DMS153 (cell line): ENCODE data around the gene ADRB2.

Experiments used
- DNase-seq: peaks from one replicate; lab custom pipeline; 2025; lab: John Stamatoyannopoulos, UW

The ADRB2 gene

DNA sequence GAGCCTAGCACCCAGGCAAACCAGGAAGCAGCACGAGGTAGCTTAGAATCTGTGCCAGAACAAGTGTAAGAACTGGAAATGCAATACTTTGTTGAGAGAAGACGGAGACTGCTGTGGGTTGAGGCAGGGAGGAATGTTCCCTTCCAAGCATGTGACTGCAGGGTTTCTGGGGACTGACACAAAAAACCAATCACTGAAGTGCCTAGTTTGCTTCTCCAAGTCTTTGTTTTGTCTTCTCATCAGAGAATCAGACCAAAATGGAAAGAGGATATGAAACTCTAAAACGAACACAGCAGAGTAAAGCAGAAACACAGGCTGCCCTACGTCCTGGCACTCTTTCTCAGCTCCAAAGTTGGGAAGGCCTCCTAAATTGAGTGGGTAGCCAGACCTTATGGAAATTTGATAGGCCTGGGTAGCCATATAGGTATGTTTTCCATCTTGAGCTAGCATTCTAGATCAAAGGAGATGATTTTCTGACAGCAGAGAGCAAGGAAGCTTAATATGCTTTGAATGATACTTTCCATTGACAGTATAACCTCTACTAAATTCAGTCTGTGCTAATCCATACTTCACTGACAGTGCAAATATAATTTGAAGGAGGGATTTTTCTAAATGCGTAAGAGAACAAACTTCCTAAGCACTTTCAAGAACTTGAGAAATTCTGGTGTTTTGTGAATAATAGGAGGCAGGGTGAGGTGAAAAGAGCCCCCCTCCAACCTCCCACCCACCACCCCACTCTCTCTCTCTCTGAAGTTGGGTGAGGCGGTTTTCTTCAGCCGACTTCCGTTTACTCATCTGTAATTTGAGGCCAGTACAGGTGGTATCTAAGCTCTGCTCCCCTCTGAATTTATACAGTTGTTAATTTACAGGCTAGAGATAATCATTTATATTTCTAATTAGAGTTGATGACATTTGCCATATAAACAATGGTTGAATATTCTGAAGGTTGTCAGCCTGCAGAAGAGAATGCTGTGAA lies 5.5 kb downstream of the ADRB2 start:
- no peak for DNase-seq

DNA sequence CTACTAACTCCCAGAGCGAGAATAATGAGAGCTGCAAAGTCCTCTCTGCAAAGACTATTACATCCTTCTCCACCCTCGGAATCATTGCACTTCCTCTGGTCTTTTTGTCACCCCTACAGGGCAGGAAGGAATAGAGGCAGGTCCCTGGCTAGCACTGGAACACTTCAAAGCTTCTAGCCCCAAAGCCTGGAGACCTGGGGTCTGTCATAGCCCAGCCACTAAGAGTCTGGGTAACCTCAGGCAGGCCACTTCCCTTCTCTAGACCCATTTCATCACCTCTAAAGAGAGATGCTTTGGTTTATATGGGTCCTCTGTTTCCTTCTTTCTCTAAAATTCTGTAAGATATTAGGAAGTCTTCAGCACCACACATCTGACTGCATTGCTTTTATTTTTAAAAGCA lies 6.7 kb downstream of the ADRB2 start:
- DNase-seq = no peak

DNA sequence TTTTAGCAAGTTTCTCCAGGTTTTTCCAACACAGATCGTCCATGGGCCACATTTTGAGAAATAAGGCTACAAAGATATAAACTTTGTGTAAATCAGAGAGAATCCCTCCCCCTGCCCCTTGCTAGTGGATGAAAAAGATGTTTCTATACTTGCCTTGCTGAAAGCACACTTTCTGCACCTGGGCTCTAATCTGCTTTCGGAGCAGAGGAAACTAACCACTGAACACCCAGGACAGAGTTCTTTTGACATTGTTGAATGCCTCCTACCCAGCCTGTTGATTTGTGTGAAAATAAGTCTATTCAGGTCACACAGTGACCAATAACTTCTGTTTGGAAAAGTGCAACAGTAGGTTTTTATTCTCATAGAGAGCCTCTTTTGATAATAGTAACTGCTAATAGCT lies 7.5 kb downstream of the ADRB2 start:
- DNase-seq = no peak

DNA sequence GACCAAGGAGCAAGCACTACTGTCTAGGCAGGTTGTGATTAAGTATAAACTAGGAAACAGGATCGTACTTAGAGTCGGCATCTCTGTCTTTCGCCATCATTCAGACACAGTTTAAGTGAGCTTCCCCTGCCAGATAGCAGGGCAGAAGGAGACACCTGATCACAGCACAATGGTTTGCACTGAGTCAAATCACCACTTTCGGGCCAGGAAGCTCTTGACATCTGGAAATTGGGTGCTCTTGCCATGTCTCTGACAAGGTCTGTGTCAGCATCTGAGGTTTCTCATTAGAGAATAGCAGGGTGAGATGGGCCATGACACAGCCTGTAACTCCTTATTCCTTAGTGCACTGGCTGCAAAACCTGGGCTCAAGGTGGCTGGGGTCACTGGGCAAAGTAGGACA lies 8.3 kb downstream of the ADRB2 start:
- DNase-seq = no peak

DNA sequence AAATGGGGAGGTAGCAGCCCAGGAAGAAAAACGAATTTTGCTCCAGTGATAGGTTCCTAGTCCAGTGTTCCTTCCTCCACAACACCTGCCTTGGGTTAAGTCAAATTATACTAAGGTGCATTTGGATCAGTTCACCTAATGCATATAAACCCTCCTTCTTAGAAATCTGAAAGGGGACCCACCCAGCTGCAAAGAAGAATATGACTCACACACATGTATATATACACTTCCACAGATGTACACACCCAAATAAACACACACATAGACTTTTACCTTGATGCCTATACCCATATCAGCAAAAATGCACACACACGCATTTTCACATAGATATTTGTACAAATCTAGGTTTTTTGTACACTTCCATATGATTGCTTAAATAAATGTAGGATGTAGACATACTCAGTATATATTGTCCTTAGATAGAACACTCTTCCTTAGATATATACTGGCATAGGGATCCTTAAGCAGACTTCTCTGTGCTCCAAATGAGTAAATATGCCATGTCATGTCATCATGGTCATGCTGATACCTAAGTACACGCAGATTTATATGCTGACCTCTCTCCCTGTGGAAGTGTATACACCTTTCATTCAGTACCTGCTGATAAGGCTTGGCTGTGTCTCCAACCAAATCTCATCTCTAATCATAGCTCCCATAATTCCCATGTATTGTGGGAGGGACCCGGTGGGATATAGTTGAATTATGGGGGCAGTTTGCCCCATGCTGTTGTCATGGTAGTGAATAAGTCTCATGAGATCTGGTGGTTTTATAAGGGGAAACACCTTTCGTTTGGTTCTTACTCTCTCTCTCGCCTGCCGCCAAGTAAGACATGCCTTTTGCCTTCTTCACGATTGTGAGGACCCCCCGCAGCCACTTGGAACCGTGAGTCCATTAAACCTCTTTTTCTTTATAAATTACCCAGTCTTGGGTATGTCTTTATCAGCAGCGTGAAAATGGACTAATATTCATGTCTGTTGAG lies 10.2 kb downstream of the ADRB2 start:
- DNase-seq = no peak

DNA sequence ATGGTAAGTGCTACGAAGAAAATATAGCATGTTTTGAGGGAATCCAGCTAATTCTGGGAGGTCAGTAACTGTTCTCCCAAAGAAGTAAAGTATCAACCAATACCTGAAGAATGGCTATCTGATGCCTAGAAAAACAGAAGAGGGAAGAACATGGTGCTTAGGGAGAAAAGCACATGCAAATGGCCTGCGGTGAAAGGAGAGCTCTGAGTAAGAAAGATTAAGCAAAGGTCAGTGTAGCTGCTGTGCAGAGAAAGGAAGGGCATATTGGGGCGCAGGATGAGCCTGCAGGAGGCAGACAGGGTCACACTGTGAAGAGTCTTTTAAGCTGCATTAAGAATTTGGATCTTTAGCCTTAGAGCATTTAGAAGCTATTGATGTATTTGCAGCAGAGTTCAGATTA lies 11.0 kb downstream of the ADRB2 start:
- DNase-seq = no peak

DNA sequence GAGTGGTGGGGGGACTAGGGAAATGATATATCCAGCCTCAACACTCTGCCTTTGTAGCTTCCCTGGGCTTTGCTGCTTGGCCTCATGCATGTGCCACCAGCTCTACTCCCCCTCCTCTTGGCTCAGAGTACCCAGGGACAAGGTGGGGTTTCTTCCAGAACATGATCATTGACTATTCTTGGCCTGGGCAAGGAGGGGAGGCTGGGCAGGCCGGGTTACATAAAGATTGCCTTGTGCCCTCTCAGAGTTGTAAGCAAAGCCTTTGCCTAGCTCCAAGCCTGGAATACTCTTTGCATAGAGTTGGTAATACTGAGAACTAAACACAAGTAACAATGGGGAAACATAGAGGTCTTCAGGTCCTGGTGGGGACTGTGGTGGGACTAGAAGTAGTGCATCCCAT lies 11.9 kb downstream of the ADRB2 start:
- no peak for DNase-seq

DNA sequence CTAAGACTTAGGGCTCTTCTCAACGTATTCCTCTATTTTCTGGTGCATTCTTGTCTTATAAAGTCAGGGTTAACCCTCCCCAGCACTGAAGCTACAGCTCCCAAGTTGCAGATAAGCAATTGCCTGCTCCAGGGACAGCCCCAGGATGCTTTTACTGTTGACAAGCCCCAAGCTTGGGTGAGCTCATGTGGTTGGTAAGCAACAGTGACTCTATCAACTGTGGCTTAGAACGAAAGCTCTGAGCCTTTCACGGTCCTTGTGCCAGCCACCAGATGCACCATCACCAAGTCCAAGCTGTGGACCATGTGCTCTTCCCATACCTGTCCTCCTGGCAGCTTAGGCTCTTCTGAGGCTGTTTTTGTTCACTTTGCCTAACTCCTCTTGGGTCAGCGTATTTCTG lies 13.5 kb downstream of the ADRB2 start:
- no peak for DNase-seq

DNA sequence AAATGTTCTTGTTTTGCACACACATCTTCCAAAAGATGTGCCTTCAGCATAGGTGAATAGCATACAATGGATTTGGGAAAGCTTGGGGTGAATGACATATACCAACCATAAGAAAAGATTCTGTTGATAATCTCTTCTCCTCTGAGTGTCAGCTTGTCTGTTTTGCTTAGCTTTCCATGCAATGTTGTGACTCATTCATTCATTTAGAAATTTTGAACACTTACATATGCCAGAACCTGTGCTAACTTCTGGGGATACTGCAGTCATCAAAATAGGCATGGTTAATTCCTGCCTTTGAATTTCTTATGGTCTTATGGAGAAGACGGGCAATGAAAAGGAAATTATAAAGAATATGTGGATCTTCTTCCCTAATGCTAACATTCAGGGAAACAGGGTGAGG lies 14.1 kb downstream of the ADRB2 start:
- no peak for DNase-seq

DNA sequence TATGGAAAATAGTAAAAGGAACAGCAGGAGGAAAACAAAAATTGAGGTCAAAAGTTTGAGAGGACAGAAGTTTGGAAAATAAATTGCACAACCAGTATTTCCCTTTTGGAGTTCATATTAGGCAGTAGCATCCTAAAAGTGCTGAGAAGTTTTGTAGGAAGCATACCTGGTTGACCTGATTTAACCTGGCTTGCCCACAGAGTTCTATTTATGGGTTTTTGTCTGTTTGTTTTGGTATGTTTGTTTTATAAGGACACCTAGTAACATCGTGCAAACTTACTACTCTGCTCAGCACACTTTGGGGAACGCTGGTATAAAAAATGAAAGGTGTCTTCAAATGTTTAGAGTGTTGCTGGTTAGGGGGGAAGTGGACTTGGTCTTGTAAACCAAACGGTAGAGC lies 15.1 kb downstream of the ADRB2 start:
- no peak for DNase-seq

DNA sequence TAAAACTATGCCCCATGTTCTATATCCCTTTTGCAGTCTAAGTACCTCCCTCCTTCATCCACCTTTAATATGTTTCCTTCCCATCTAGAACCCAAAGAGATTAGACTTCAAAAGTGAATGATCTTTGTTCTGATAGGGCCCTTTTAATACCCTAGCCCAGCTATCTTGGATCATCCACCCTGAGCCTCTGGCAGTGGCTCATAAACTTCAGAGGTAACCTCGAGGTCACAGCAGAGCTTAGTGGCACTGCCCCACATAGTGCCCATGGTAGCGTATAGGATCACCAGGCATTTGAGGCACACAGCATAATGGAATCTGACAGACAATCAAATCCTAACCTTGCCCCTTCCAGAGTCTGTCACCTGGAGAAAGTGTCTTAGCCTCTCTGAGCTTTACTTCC lies 15.8 kb downstream of the ADRB2 start:
- DNase-seq = no peak

DNA sequence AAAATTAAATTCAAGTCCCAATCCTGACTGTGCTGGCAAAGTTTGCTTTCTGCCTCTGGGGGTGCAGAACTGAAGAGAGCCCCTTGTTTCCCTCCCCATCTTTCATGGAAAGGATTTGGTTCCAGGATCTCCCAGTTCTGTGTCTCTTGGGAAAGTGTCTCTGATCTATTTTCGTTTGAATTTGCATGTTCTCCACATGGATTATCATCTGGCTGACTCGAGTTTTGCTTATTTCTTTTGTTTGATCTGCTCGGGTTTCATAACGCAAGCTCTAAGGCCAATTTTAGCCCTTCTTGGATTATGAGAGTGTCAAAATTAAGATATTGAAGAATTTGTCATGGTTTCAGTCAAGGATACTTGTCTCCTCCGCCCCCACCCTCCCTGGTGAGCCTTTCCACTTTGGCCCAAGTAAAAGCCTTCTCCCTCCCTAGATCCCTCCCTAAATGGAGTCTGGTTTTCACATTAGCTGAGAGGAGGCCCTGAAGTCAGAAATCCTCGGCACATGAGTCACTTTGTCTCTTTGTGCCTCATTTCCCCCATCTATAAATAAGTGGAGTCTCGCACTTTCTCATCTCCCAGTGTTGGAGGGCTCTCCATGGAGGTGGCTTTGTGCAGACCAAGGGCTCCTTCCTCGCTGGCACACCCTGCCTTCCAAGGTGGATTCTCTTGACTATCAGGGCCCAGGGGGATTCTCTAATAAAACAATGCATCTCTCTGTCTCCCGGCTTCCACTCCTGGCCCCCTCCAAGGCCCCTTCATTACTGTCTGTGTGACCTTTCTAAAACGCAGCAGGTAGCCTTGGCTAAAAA lies 17.3 kb downstream of the ADRB2 start:
- DNase-seq = no peak

DNA sequence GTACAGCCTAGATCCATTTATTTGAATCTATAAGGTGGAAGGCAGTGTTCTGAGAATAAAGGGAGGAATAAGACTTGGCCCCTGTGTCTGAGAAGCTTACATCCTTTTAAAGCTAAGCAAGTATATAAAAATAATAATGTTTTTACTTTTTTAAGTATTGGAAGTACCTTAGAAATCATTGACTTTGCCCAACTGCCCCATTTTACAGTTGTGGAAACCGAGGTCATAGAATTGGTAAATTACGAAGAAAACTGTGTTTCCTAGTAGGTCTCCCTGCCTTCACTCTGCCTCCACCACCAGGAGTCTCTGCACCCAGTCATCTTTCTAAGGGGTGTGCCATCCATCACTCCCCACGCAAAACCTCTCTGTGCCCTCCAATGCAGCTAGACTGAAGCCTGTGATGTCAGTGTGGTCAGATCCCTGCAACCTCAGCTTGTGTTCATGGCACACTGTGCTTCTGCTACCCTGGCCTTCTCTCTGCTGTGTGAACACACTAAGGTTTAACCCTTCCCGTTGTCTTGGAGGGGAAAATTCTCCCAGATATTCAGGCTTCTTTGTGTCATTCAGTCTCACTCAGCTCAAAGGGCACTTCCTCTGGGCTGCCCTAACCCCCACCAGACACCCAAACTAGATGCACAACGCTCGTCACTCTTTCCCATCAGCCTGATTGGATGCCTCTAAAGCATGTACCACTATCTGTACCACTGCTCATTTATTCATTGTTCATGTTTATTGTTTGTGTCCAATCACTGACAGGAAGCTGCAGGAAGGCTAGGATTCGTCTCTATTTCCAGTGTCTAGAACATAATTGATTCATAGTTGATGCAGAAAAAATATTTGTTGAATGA lies 18.2 kb downstream of the ADRB2 start:
- no peak for DNase-seq

DNA sequence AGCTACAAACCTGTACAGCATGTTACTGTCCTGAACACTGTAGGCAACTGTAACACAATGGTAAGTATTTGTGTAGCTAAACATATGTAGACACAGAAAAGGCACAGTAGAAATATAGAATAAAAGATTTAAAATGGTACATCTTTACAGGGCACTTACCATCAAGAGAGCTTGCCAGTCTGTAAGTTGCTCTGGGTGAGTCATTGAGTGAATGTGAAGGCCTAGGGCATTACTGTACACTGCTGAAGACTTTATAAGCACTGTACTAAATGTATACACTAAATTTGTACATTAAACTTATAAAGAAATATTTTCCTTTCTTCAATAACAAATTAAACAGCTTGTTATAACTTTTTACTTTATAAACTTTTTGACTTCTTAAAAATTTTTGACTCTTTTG lies 20.5 kb downstream of the ADRB2 start:
- DNase-seq = no peak

DNA sequence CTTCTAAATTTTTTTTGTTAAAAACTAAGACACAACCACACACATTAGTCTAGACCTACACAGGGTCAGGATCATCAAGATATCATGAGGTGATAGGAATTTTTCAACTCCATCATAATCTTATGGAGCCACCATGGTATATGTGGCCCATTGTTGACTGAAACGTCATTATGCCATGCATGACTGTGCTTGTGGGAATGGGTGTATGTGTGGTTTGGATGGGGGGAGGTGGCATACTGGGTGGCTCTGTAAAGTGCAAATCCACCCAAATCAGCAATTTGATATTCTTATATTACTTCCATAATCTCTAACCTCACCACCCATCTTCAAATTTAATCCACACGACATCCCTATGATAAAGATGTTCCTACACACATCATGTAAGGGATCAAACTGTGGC lies 21.0 kb downstream of the ADRB2 start:
- DNase-seq = no peak

DNA sequence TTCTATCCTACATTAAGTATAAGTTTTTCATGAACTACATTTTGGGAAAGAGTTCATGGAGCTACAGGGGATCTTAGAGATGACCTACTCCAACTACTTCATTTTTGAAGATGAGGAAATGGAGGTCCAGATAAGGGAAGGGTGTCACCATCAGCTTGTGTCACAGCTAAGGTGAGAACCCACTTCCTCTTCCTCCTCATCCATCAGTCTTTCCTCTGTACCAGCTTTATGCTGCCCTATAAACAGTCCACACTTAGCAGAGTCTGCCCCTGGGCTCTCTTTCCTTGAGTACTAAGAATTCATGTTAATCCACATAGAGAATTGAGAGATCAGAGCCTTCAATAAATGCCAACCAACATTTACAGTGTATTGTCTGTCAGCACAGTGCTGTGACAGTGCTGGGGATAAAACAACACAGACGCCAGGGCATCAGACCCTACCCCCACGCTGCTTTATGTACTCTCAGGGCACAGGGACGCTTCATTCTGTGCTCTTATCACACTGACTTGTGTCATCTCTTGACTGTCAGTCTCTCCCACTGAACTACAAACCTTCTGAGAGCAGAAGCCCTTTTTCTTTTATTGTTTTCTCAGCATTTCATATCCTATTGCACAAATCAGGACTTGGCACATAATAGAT lies 22.1 kb downstream of the ADRB2 start:
- DNase-seq = no peak

DNA sequence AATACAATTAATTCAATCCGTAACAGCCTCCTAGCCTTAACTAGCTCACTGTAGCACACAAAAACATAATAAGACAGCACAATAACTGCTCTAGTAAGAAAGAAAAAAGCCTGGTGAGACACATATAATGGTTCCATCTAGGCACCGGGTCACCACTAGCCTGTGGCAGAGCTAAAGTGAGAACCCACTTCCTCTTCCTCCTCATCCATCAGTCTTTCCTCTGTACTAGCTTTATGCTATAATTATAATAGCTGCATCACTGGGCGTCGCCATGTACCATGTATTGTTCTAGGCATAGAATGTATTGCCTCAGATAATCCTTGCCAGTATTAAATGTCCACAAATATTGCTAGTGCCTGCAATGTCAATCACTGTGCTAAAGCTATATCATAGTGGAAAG lies 23.1 kb downstream of the ADRB2 start:
- no peak for DNase-seq

DNA sequence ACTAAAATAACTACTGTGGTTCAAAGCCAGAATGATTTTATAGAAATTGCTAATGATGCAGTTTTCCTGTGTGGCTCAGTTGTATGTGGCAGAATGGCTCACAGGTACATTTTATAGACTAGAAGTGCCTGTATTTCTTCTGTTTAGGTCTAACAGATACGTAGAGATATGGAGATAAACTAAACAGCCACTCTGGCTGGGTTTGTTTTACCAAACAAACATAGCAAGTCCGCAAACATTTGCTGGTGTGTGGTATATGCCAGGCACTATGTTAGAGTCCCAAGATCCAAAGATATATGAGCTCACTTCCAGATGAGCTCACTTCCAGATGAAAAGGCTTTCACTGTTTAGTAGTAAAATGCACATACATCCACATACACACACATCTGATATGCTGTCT lies 24.4 kb downstream of the ADRB2 start:
- no peak for DNase-seq

DNA sequence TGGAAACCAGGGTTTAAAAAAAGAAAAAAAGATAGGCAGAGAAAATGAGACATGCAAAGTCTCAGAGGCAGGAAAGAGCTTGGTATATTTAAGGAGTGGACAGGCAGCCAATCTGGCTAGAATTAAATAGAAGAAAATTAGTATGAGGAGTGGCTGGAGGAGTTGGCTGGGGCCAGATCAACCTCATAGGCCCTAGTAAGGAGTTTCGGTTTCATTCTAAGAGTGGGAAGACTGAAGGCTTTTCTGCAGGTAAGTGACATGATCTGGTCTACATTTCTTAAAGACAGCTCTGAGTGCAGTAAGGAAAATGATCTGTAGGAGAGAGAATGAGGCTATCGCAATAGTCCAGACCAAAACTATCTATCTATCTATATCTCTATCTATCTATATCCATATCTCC lies 27.5 kb downstream of the ADRB2 start:
- no peak for DNase-seq

DNA sequence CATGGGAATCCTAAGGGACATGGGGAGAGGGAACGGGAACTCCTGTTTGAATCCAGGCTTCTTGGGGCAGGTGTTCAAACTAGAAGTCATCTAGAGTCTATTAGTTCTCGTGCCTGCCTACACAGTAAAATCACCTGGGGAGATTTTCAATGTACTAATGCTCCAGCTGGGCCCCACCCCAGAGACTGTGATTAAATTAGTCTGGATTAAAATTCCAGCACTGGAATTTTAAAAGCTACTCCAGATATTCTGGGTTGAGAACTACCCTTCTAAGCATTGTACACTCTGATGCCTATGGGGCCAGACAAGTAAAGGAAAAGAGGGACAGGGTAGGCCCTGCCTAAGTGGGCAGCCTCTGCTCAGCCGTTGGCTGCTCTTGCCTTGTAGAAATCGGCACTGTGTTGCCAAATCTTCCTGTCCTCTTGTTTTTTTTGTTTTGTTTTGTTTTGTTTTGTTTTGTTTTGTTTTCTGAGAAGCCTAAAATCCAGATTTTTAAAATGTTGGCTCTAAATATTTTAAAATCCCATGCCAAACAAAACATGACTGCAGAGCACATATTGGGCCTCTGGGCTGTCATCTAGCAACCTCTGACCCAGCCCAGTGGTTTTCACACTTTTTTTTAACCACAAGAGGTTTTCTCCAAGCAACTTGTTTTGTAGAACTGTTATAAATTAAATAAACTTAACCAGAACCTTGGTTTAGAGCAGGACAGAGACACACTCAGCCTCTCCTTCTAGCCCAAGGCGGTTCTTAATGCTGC lies 29.0 kb downstream of the ADRB2 start:
- no peak for DNase-seq
